B cell (primary cell): ENCODE results near the gene LONRF2. TPM values are rescaled to one million over a fixed set of nuclear protein-coding genes. Genes with fewer than 3 reads are reported as not detected.

Source experiments
- ATAC-seq: fragments of 200-7000 bp; cut with Tn5 transposase; one replicate; pipeline ENCODE4 v1.10.0; 2021; ENCODE audit warnings: low read depth, mild to moderate bottlenecking, moderate number of reproducible peaks, moderate library complexity
- CTCF ChIA-PET: fragments of 350-600 bp; sonication (Branson Sonifier 250); formaldehyde crosslinking; loops from one replicate; lab custom pipeline; 2021; ENCODE audit warnings: antibody characterized with exemption, inconsistent platforms; lab: Charles Lee
- POLR2A ChIA-PET: fragments of 350-600 bp; sonication (Branson Sonifier 250); formaldehyde crosslinking; loops from one replicate; lab custom pipeline; 2021; ENCODE audit warnings: antibody characterized with exemption; lab: Charles Lee
- DNase-seq: peaks from one replicate; pipeline ENCODE4 v3.0.0; 2013
- H2AFZ ChIP-seq: 2 replicates; pipeline ENCODE4 v1.6.1; 2012; ENCODE audit warnings: mild to moderate bottlenecking, low read depth, low read length; ENCODE audit not compliant: insufficient read depth, poor library complexity, severe bottlenecking
- H3K27ac ChIP-seq, 2 donors: 1 replicate in 1 of 2; 2 replicates in 1 of 2; pipeline ENCODE4 v1.5.1; 2012 to 2013; ENCODE audit warnings: low read length in 2 of 2, mild to moderate bottlenecking in 2 of 2, moderate library complexity in 1 of 2
- H3K27me3 ChIP-seq, 4 experiments: fragments of 200-600 bp in 1 of 4; sonication (generic) in 1 of 4; replicated peaks in 1 of 4; 1 replicate in 2 of 4; 2 replicates in 2 of 4; pipeline versions ENCODE4 v1.6.1 to v1.7.0; 2013 to 2016; ENCODE audit warnings: low read length in 3 of 4, mild to moderate bottlenecking in 2 of 4, mixed read lengths in 1 of 4, moderate library complexity in 1 of 4; ENCODE audit not compliant: insufficient read depth in 4 of 4, control insufficient read depth in 3 of 4; ENCODE audit errors: control extremely low read depth in 1 of 4
- H3K36me3 ChIP-seq, 2 experiments: replicated peaks in 1 of 2; 1 replicate in 1 of 2; 2 replicates in 1 of 2; pipeline versions ENCODE4 v1.6.1 to v1.7.1; 2013; ENCODE audit warnings: low read length in 1 of 2; ENCODE audit not compliant: insufficient read depth in 2 of 2, control insufficient read depth in 1 of 2; ENCODE audit errors: control extremely low read depth in 1 of 2, extremely low read depth in 1 of 2
- H3K4me1 ChIP-seq, 2 donors: fragments of 200-600 bp in 1 of 2; sonication (generic) in 1 of 2; 1 replicate in 1 of 2; 2 replicates in 1 of 2; pipeline versions ENCODE4 v1.5.1 to v1.6.1; 2013 to 2017; ENCODE audit warnings: low read length in 2 of 2; ENCODE audit not compliant: control insufficient read depth in 2 of 2, insufficient read depth in 2 of 2
- H3K4me2 ChIP-seq: replicated peaks from 2 replicates; pipeline ENCODE3; 2012; ENCODE audit warnings: mild to moderate bottlenecking, low read depth, low read length; ENCODE audit not compliant: poor library complexity, severe bottlenecking
- H3K4me3 ChIP-seq, 5 experiments: fragments of 200-600 bp in 1 of 5; sonication (generic) in 1 of 5; 1 replicate in 3 of 5; 2 replicates in 2 of 5; pipeline versions ENCODE4 v1.5.1 to v1.7.0; 2011 to 2016; ENCODE audit warnings: low read length in 4 of 5, mild to moderate bottlenecking in 4 of 5, low read depth in 2 of 5, control low read depth in 1 of 5, moderate library complexity in 1 of 5; ENCODE audit not compliant: insufficient read depth in 1 of 5; ENCODE audit errors: control extremely low read depth in 1 of 5, extremely low read depth in 1 of 5
- H3K79me2 ChIP-seq: fragments of 200-600 bp; sonication (generic); one replicate; pipeline ENCODE4 v1.6.0; 2016; ENCODE audit warnings: low read length; ENCODE audit not compliant: control insufficient read depth, insufficient read depth
- H3K9ac ChIP-seq: fragments of 200-600 bp; sonication (generic); 2 replicates; pipeline ENCODE4 v1.6.1; 2017; ENCODE audit warnings: mild to moderate bottlenecking, low read length, moderate library complexity
- H3K9me3 ChIP-seq, 3 donors: one replicate each; pipeline versions ENCODE4 v1.6.1 to v1.7.1; 2013; ENCODE audit warnings: low read length in 2 of 3; ENCODE audit not compliant: control insufficient read depth in 2 of 3, insufficient read depth in 1 of 3; ENCODE audit errors: control extremely low read depth in 1 of 3
- H4K20me1 ChIP-seq: 2 replicates; pipeline ENCODE4 v1.6.0; 2012; ENCODE audit warnings: mild to moderate bottlenecking, low read length; ENCODE audit not compliant: insufficient read depth, control insufficient read depth, poor library complexity, severe bottlenecking
- H3K27ac Mint-ChIP-seq: one replicate; pipeline ENCODE4 v1.8.0; 2021; ENCODE audit warnings: mixed read lengths
- H3K27me3 Mint-ChIP-seq: one replicate; pipeline ENCODE4 v1.8.0; 2021; ENCODE audit warnings: mixed read lengths
- H3K4me1 Mint-ChIP-seq: one replicate; pipeline ENCODE4 v1.8.0; 2021; ENCODE audit warnings: mixed read lengths
- H3K4me3 Mint-ChIP-seq: one replicate; pipeline ENCODE4 v1.8.0; 2021; ENCODE audit warnings: mixed read lengths
- H3K9me3 Mint-ChIP-seq: one replicate; pipeline ENCODE4 v1.8.0; 2022; ENCODE audit warnings: mixed read lengths; ENCODE audit not compliant: insufficient read depth
- CTCF ChIP-seq: fragments of 200-600 bp; IDR thresholded peaks from one replicate; pipeline ENCODE4 v1.8.0; 2022; ENCODE audit warnings: antibody characterized with exemption, mild to moderate bottlenecking
- EZH2 ChIP-seq: IDR thresholded peaks from 2 replicates; pipeline ENCODE4 v1.6.1; 2012; ENCODE audit warnings: borderline replicate concordance, low read depth, mild to moderate bottlenecking, moderate library complexity, low read length; ENCODE audit not compliant: insufficient read depth, poor library complexity, severe bottlenecking
- WGBS: methylation state at CpG from one replicate; pipeline ENCODE4 v1.1.5; 2013; ENCODE audit warnings: missing lambda C conversion rate; ENCODE audit not compliant: insufficient coverage; 5-methylcytosine and 5-hydroxymethylcytosine counted together
- intact Hi-C: fragments of 100-400 bp; cut with micrococcal nuclease; formaldehyde crosslinking; loops from one replicate; pipeline ENCODE4 v1.10.0; 2022
- polyA plus RNA-seq: library from polyadenylated mRNA; depleted of rRNA; stranded (reverse); fragments of >200 nt; gene quantifications from 2 replicates; pipeline ENCODE4 v1.2.3, GENCODE V29; 2012
- total RNA-seq, 2 donors: library from RNA; stranded (reverse); fragments of 120-200 nt in 1 of 2; gene quantifications; 1 replicate in 1 of 2; 2 replicates in 1 of 2; pipeline versions ENCODE4 v1.2.3 to v1.2.4, GENCODE V29; 2013 to 2022

Gene LONRF2
- total and polyA plus RNA-seq, 2 donors (not counting 1 experiment from before 2014, with no cell fraction given): 0.32 TPM; not detected in 1

GRCh38 chr2:100293341-100294161 lies 28.8 kb downstream of the LONRF2 start:
- H4K20me1 ChIP-seq: no peaks in the 10 kb centered on the region
- Mint-ChIP-seq H3K27ac (no peak overlapping the region), H3K27me3 (peaks cover 17% of the 10 kb centered on the region), H3K4me1 (no peaks in the 10 kb centered on the region), H3K9me3 (no peaks in the 10 kb centered on the region), H3K4me3 (no peak overlapping the region)
- TF ChIP-seq CTCF (no peak), EZH2 (no peak)
- CTCF ChIA-PET: interaction anchor here (0.7 kb wide), 1 partner anchor 685 kb away, joined by 3 read pairs; no protein-coding TSS in a partner anchor
- no peak overlapping the region for H3K27ac ChIP-seq
- H3K27me3 ChIP-seq: peaks cover 0 to 4% (median under 1%) of the 10 kb centered on the region in 4 experiments
- H3K9me3 ChIP-seq: no peaks in the 10 kb centered on the region
- no peak overlapping the region for H3K4me2 ChIP-seq
- no peak overlapping the region for H3K4me3 ChIP-seq
- H3K79me2 ChIP-seq: no peaks in the 10 kb centered on the region
- no peaks in the 10 kb centered on the region for H3K36me3 ChIP-seq
- H3K9ac ChIP-seq: no peak overlapping the region
- intact Hi-C loops: no loop called here
- POLR2A ChIA-PET: no interaction called here
- ATAC-seq: no peak
- WGBS: 100% methylated on average over 6 of the region's 9 CpGs
- no peak overlapping the region for H2AFZ ChIP-seq
- no peak for DNase-seq
- H3K4me1 ChIP-seq: no peaks in the 10 kb centered on the region

- no peak overlapping the region for H3K9ac ChIP-seq
- Mint-ChIP-seq H3K27ac (no peak overlapping the region), H3K4me1 (no peaks in the 10 kb centered on the region), H3K4me3 (no peak overlapping the region), H3K9me3 (no peaks in the 10 kb centered on the region), H3K27me3 (peaks cover 18% of the 10 kb centered on the region)
- WGBS: 60% methylated on average over 4 of the region's 4 CpGs
- H3K36me3 ChIP-seq: no peaks in the 10 kb centered on the region
- H3K27me3 ChIP-seq: peaks cover 0 to 4% (median under 1%) of the 10 kb centered on the region in 4 experiments
- ChIA-PET POLR2A (interaction anchor here (0.6 kb wide), 1 partner anchor 327 kb away, joined by 4 read pairs; no protein-coding TSS in a partner anchor), CTCF (interaction anchor here (1.3 to 1.4 kb wide), 2 partner anchors 23 to 30 kb away, joined by 3 read pairs; no protein-coding TSS in a partner anchor)
- no peaks in the 10 kb centered on the region for H4K20me1 ChIP-seq
- intact Hi-C loops: no loop called here
- H3K4me2 ChIP-seq: no peak overlapping the region
- no peak for DNase-seq
- H3K4me1 ChIP-seq: no peaks in the 10 kb centered on the region
- no peak overlapping the region for H3K4me3 ChIP-seq
- H3K9me3 ChIP-seq: no peaks in the 10 kb centered on the region
- TF ChIP-seq CTCF (no peak), EZH2 (no peak)
- ATAC-seq: no peak
- no peak overlapping the region for H2AFZ ChIP-seq
- H3K27ac ChIP-seq: no peak overlapping the region
- H3K79me2 ChIP-seq: no peaks in the 10 kb centered on the region
These were observed 30.2 kb downstream of the LONRF2 start for GRCh38 chr2:100292022-100292580.
